ENCODE data around the gene KLC4. TPM values are rescaled to one million over a fixed set of nuclear protein-coding genes. Genes with fewer than 3 reads are reported as not detected.
A peak's percentile ranks its signal among the peaks of the same experiment; 100 is the strongest.

KLC4 gene
- total RNA-seq, 1 donor = 17.7 TPM

- Histone ChIP-seq H3K36me3 (ENCODE audit: insufficient read depth, low read length) (peaks cover 61% of the 10 kb centered on the region), H3K4me2 (ENCODE audit: insufficient read depth, low read length) (peak overlapping the region; percentile 91), H3K27me3 (ENCODE audit: insufficient read depth, low read length) (no peaks in the 10 kb centered on the region), H3K4me1 (ENCODE audit: insufficient read depth, low read length) (peaks cover 26% of the 10 kb centered on the region), H3K27ac (ENCODE audit: low read depth, low read length) (peak overlapping the region; percentile 71), H3K4me3 (ENCODE audit: insufficient read depth, low read length) (peak overlapping the region; percentile 97), H3K9me3 (ENCODE audit: low read depth, low read length) (no peaks in the 10 kb centered on the region), H2AFZ (ENCODE audit: low read length) (peak overlapping the region; percentile 93), H4K20me1 (ENCODE audit: insufficient read depth, low read length) (peaks cover 37% of the 10 kb centered on the region), H3K79me2 (ENCODE audit: insufficient read depth, low read length) (peaks cover 78% of the 10 kb centered on the region)
- peak; percentile 51 for DNase-seq (ENCODE audit: insufficient read length, low spot score, missing footprints)
- TF ChIP-seq CTCF (IDR thresholded peaks at IDR 0.05; ENCODE audit: extremely low read depth, low read depth, low read length) = no peak
Measured at GRCh38 chr6:43020847-43021246, 38.6 kb upstream of the KLC4 start.

GRCh38 chr6:43021270-43022047 lies 38.0 kb upstream of the KLC4 start, which contains the start of gene RRP36:
TSS of gene RRP36 (plus strand) at chr6:43021623. CDS start at chr6:43021655, 32 bp downstream.
- Histone ChIP-seq H3K27me3 (ENCODE audit: insufficient read depth, low read length) (no peaks in the 10 kb centered on the region), H2AFZ (ENCODE audit: low read length) (peak within 1 kb of the TSS; percentile 93), H3K4me1 (ENCODE audit: insufficient read depth, low read length) (peaks cover 21% of the 10 kb centered on the region), H3K27ac (ENCODE audit: low read depth, low read length) (peak within 1 kb of the TSS; percentile 71), H3K4me2 (ENCODE audit: insufficient read depth, low read length) (peak within 1 kb of the TSS; percentile 91), H3K4me3 (ENCODE audit: insufficient read depth, low read length) (peak within 1 kb of the TSS; percentile 97), H3K79me2 (ENCODE audit: insufficient read depth, low read length) (peaks cover 72% of the 10 kb centered on the region), H4K20me1 (ENCODE audit: insufficient read depth, low read length) (peaks cover 31% of the 10 kb centered on the region), H3K36me3 (ENCODE audit: insufficient read depth, low read length) (peaks cover 64% of the 10 kb centered on the region), H3K9me3 (ENCODE audit: low read depth, low read length) (no peaks in the 10 kb centered on the region)
- TF ChIP-seq CTCF (IDR thresholded peaks at IDR 0.05; ENCODE audit: extremely low read depth, low read depth, low read length) = no peak
- DNase-seq (ENCODE audit: insufficient read length, low spot score, missing footprints) = peak; percentile 98

GRCh38 chr6:43024436-43024835 lies 35.0 kb upstream of the KLC4 start:
- H4K20me1 ChIP-seq (ENCODE audit: insufficient read depth, low read length) = peaks cover 20% of the 10 kb centered on the region
- no peaks in the 10 kb centered on the region for H3K27me3 ChIP-seq (ENCODE audit: insufficient read depth, low read length)
- H3K36me3 ChIP-seq (ENCODE audit: insufficient read depth, low read length) = peaks cover 64% of the 10 kb centered on the region
- peaks cover 47% of the 10 kb centered on the region for H3K79me2 ChIP-seq (ENCODE audit: insufficient read depth, low read length)
- H3K9me3 ChIP-seq (ENCODE audit: low read depth, low read length) = no peaks in the 10 kb centered on the region
- no peak for TF ChIP-seq CTCF (IDR thresholded peaks at IDR 0.05; ENCODE audit: extremely low read depth, low read depth, low read length)
- H3K27ac ChIP-seq (ENCODE audit: low read depth, low read length) = no peak overlapping the region
- no peak overlapping the region for H2AFZ ChIP-seq (ENCODE audit: low read length)
- H3K4me3 ChIP-seq (ENCODE audit: insufficient read depth, low read length) = no peak overlapping the region
- no peak for DNase-seq (ENCODE audit: insufficient read length, low spot score, missing footprints)
- peaks cover 17% of the 10 kb centered on the region for H3K4me1 ChIP-seq (ENCODE audit: insufficient read depth, low read length)
- H3K4me2 ChIP-seq (ENCODE audit: insufficient read depth, low read length) = no peak overlapping the region

- Histone ChIP-seq H3K27ac (ENCODE audit: low read depth, low read length) (no peak overlapping the region), H3K4me2 (ENCODE audit: insufficient read depth, low read length) (no peak overlapping the region), H3K27me3 (ENCODE audit: insufficient read depth, low read length) (no peaks in the 10 kb centered on the region), H2AFZ (ENCODE audit: low read length) (no peak overlapping the region), H4K20me1 (ENCODE audit: insufficient read depth, low read length) (peaks cover 20% of the 10 kb centered on the region), H3K36me3 (ENCODE audit: insufficient read depth, low read length) (peaks cover 58% of the 10 kb centered on the region), H3K9me3 (ENCODE audit: low read depth, low read length) (no peaks in the 10 kb centered on the region), H3K4me3 (ENCODE audit: insufficient read depth, low read length) (no peak overlapping the region), H3K79me2 (ENCODE audit: insufficient read depth, low read length) (peaks cover 36% of the 10 kb centered on the region), H3K4me1 (ENCODE audit: insufficient read depth, low read length) (peaks cover 7% of the 10 kb centered on the region)
- DNase-seq (ENCODE audit: insufficient read length, low spot score, missing footprints) = no peak
- TF ChIP-seq CTCF (IDR thresholded peaks at IDR 0.05; ENCODE audit: extremely low read depth, low read depth, low read length) = no peak
Measured at GRCh38 chr6:43026365-43026764, 33.1 kb upstream of the KLC4 start.
